ENCODE measurements around the gene BAMBI. TPM values are rescaled to one million over a fixed set of nuclear protein-coding genes. Genes with fewer than 3 reads are reported as not detected.
A peak's percentile ranks its signal among the peaks of the same experiment; 100 is the strongest.

BAMBI gene
- polyA plus RNA-seq, 4 donors: 1.1 to 46.5 (median 1.3) TPM; not detected in 1

- Histone ChIP-seq H3K9me3 (ENCODE audit: control insufficient read depth in 2 of 2, insufficient read depth in 1 of 2, low read depth in 1 of 2, low read length in 1 of 2) (peaks cover 0 to 6% of the 10 kb centered on the region in 2 donors), H3K36me3 (ENCODE audit: control insufficient read depth in 3 of 3, insufficient read depth in 2 of 3, low read depth in 1 of 3, low read length in 3 of 3) (no peaks in the 10 kb centered on the region), H3K27ac (ENCODE audit: low read depth in 1 of 3, low read length in 2 of 3) (no peak overlapping the region), H3K27me3 (ENCODE audit: control insufficient read depth in 3 of 3, insufficient read depth in 3 of 3, low read length in 3 of 3) (peaks cover 0 to 2% (median 0%) of the 10 kb centered on the region in 3 donors), H3K4me3 (ENCODE audit: low read depth in 1 of 3, low read length in 3 of 3) (no peak overlapping the region), H3K4me1 (ENCODE audit: control insufficient read depth in 3 of 3, insufficient read depth in 2 of 3, low read depth in 1 of 3, low read length in 2 of 3) (no peaks in the 10 kb centered on the region)
- no peak for FAIRE-seq
- DNase-seq: no peak
- WGBS, 3 donors: 64 to 83% (median 81%) methylated on average over 12 of the region's 12 CpGs
Measured at GRCh38 chr10:28704464-28705161, 27.3 kb downstream of the BAMBI start.

- Histone ChIP-seq H3K4me1 (ENCODE audit: control insufficient read depth in 3 of 3, insufficient read depth in 2 of 3, low read depth in 1 of 3, low read length in 2 of 3) (no peaks in the 10 kb centered on the region), H3K27me3 (ENCODE audit: control insufficient read depth in 3 of 3, insufficient read depth in 3 of 3, low read length in 3 of 3) (peaks cover 0 to 2% (median 0%) of the 10 kb centered on the region in 3 donors), H3K9me3 (ENCODE audit: control insufficient read depth in 2 of 2, insufficient read depth in 1 of 2, low read depth in 1 of 2, low read length in 1 of 2) (peaks cover 0 to 6% of the 10 kb centered on the region in 2 donors), H3K4me3 (ENCODE audit: low read depth in 1 of 3, low read length in 3 of 3) (no peak overlapping the region), H3K36me3 (ENCODE audit: control insufficient read depth in 3 of 3, insufficient read depth in 2 of 3, low read depth in 1 of 3, low read length in 3 of 3) (no peaks in the 10 kb centered on the region), H3K27ac (ENCODE audit: low read depth in 1 of 3, low read length in 2 of 3) (no peak overlapping the region)
- 60 to 72% (median 65%) methylated on average over 8 of the region's 8 CpGs for WGBS, 3 donors
- FAIRE-seq (no peak), DNase-seq (no peak)
Measured at GRCh38 chr10:28705472-28705871, 28.2 kb downstream of the BAMBI start.

GRCh38 chr10:28709001-28709710 lies 31.8 kb downstream of the BAMBI start:
- Histone ChIP-seq H3K9me3 (ENCODE audit: control insufficient read depth in 2 of 2, insufficient read depth in 1 of 2, low read depth in 1 of 2, low read length in 1 of 2) (no peaks in the 10 kb centered on the region), H3K4me1 (ENCODE audit: control insufficient read depth in 3 of 3, insufficient read depth in 2 of 3, low read depth in 1 of 3, low read length in 2 of 3) (no peaks in the 10 kb centered on the region), H3K4me3 (ENCODE audit: low read depth in 1 of 3, low read length in 3 of 3) (no peak overlapping the region), H3K27ac (ENCODE audit: low read depth in 1 of 3, low read length in 2 of 3) (no peak overlapping the region), H3K27me3 (ENCODE audit: control insufficient read depth in 3 of 3, insufficient read depth in 3 of 3, low read length in 3 of 3) (peaks cover 0 to 2% (median 0%) of the 10 kb centered on the region in 3 donors), H3K36me3 (ENCODE audit: control insufficient read depth in 3 of 3, insufficient read depth in 2 of 3, low read depth in 1 of 3, low read length in 3 of 3) (no peaks in the 10 kb centered on the region)
- DNase-seq (no peak), FAIRE-seq (no peak)
- 77 to 84% (median 77%) methylated on average over 9 of the region's 9 CpGs for WGBS, 3 donors

- Histone ChIP-seq H3K27me3 (ENCODE audit: control insufficient read depth in 3 of 3, insufficient read depth in 3 of 3, low read length in 3 of 3) (peaks cover 0 to 2% (median 0%) of the 10 kb centered on the region in 3 donors), H3K4me1 (ENCODE audit: control insufficient read depth in 3 of 3, insufficient read depth in 2 of 3, low read depth in 1 of 3, low read length in 2 of 3) (no peaks in the 10 kb centered on the region), H3K4me3 (ENCODE audit: low read depth in 1 of 3, low read length in 3 of 3) (no peak overlapping the region), H3K27ac (ENCODE audit: low read depth in 1 of 3, low read length in 2 of 3) (no peak overlapping the region), H3K9me3 (ENCODE audit: control insufficient read depth in 2 of 2, insufficient read depth in 1 of 2, low read depth in 1 of 2, low read length in 1 of 2) (no peaks in the 10 kb centered on the region), H3K36me3 (ENCODE audit: control insufficient read depth in 3 of 3, insufficient read depth in 2 of 3, low read depth in 1 of 3, low read length in 3 of 3) (no peaks in the 10 kb centered on the region)
- 43 to 55% (median 52%) methylated on average over 6 of the region's 6 CpGs for WGBS, 3 donors
- DNase-seq: peak in 1 of 2 donors; percentile 16
- no peak for FAIRE-seq
Measured at GRCh38 chr10:28710202-28710886, 33.0 kb downstream of the BAMBI start.

GRCh38 chr10:28711041-28711440 lies 33.7 kb downstream of the BAMBI start:
- no peak overlapping the region for H3K4me3 ChIP-seq (ENCODE audit: low read depth in 1 of 3, low read length in 3 of 3)
- no peak overlapping the region for H3K27ac ChIP-seq (ENCODE audit: low read depth in 1 of 3, low read length in 2 of 3)
- WGBS, 3 donors: 72 to 84% (median 84%) methylated on average over 1 of the region's 1 CpG
- H3K36me3 ChIP-seq (ENCODE audit: control insufficient read depth in 3 of 3, insufficient read depth in 2 of 3, low read depth in 1 of 3, low read length in 3 of 3): no peaks in the 10 kb centered on the region
- no peaks in the 10 kb centered on the region for H3K4me1 ChIP-seq (ENCODE audit: control insufficient read depth in 3 of 3, insufficient read depth in 2 of 3, low read depth in 1 of 3, low read length in 2 of 3)
- peaks cover 0 to 2% (median 0%) of the 10 kb centered on the region in 3 donors for H3K27me3 ChIP-seq (ENCODE audit: control insufficient read depth in 3 of 3, insufficient read depth in 3 of 3, low read length in 3 of 3)
- no peak for FAIRE-seq
- no peak for DNase-seq
- no peaks in the 10 kb centered on the region for H3K9me3 ChIP-seq (ENCODE audit: control insufficient read depth in 2 of 2, insufficient read depth in 1 of 2, low read depth in 1 of 2, low read length in 1 of 2)

- DNase-seq (no peak), FAIRE-seq (no peak)
- H3K4me1 ChIP-seq (ENCODE audit: control insufficient read depth in 3 of 3, insufficient read depth in 2 of 3, low read depth in 1 of 3, low read length in 2 of 3): no peaks in the 10 kb centered on the region
- no peak overlapping the region for H3K27ac ChIP-seq (ENCODE audit: low read depth in 1 of 3, low read length in 2 of 3)
- no peaks in the 10 kb centered on the region for H3K9me3 ChIP-seq (ENCODE audit: control insufficient read depth in 2 of 2, insufficient read depth in 1 of 2, low read depth in 1 of 2, low read length in 1 of 2)
- peaks cover 0 to 2% (median 0%) of the 10 kb centered on the region in 3 donors for H3K27me3 ChIP-seq (ENCODE audit: control insufficient read depth in 3 of 3, insufficient read depth in 3 of 3, low read length in 3 of 3)
- H3K36me3 ChIP-seq (ENCODE audit: control insufficient read depth in 3 of 3, insufficient read depth in 2 of 3, low read depth in 1 of 3, low read length in 3 of 3): no peaks in the 10 kb centered on the region
- 84 to 90% (median 84%) methylated on average over 3 of the region's 3 CpGs for WGBS, 3 donors
- no peak overlapping the region for H3K4me3 ChIP-seq (ENCODE audit: low read depth in 1 of 3, low read length in 3 of 3)
Measured at GRCh38 chr10:28711776-28712175, 34.5 kb downstream of the BAMBI start.

GRCh38 chr10:28713626-28714352 lies 36.5 kb downstream of the BAMBI start:
- H3K9me3 ChIP-seq (ENCODE audit: control insufficient read depth in 2 of 2, insufficient read depth in 1 of 2, low read depth in 1 of 2, low read length in 1 of 2): no peaks in the 10 kb centered on the region
- no peak overlapping the region for H3K4me3 ChIP-seq (ENCODE audit: low read depth in 1 of 3, low read length in 3 of 3)
- no peaks in the 10 kb centered on the region for H3K36me3 ChIP-seq (ENCODE audit: control insufficient read depth in 3 of 3, insufficient read depth in 2 of 3, low read depth in 1 of 3, low read length in 3 of 3)
- FAIRE-seq (no peak), DNase-seq (no peak)
- H3K4me1 ChIP-seq (ENCODE audit: control insufficient read depth in 3 of 3, insufficient read depth in 2 of 3, low read depth in 1 of 3, low read length in 2 of 3): no peaks in the 10 kb centered on the region
- H3K27ac ChIP-seq (ENCODE audit: low read depth in 1 of 3, low read length in 2 of 3): no peak overlapping the region
- WGBS, 3 donors: 80 to 89% (median 82%) methylated on average over 10 of the region's 10 CpGs
- H3K27me3 ChIP-seq (ENCODE audit: control insufficient read depth in 3 of 3, insufficient read depth in 3 of 3, low read length in 3 of 3): no peaks in the 10 kb centered on the region
